Memory B cell (primary cell): Measurements from ENCODE around the gene MFSD6.
"Not testable (repeated sequence)": the region's sequence is repeated elsewhere in the genome, so short reads cannot be mapped to it uniquely, and the experiment has no call there.

Source experiments
- ATAC-seq: fragments of 150-1000 bp; cut with Tn5 transposase; 2 replicates; pipeline ENCODE4 v1.10.0; 2021; ENCODE audit warnings: low read depth, mild to moderate bottlenecking, moderate library complexity
- DNase-seq, 2 donors: peaks; one replicate each; pipeline ENCODE4 v3.0.0; 2022; ENCODE audit warnings: low spot score in 2 of 2
- H3K27ac Mint-ChIP-seq: one replicate; pipeline ENCODE4 v1.8.0; 2022; ENCODE audit warnings: mild to moderate bottlenecking, moderate library complexity, mixed read lengths
- H3K27me3 Mint-ChIP-seq: one replicate; pipeline ENCODE4 v1.8.0; 2022; ENCODE audit warnings: mixed read lengths
- H3K36me3 Mint-ChIP-seq: one replicate; pipeline ENCODE4 v1.8.0; 2022; ENCODE audit warnings: mild to moderate bottlenecking, mixed read lengths
- H3K4me1 Mint-ChIP-seq: one replicate; pipeline ENCODE4 v1.8.0; 2022; ENCODE audit warnings: mixed read lengths
- H3K4me3 Mint-ChIP-seq: one replicate; pipeline ENCODE4 v1.8.0; 2022; ENCODE audit warnings: mild to moderate bottlenecking, moderate library complexity, mixed read lengths
- H3K9me3 Mint-ChIP-seq: one replicate; pipeline ENCODE4 v1.8.0; 2022; ENCODE audit warnings: mixed read lengths

MFSD6 gene

GRCh38 chr2:190499273-190499672 lies 91.1 kb downstream of the MFSD6 start:
- DNase-seq (no peak), ATAC-seq (no peak)
- Mint-ChIP-seq H3K9me3 (no peaks in the 10 kb centered on the region), H3K27ac (no peak overlapping the region), H3K27me3 (no peaks in the 10 kb centered on the region), H3K4me3 (no peak overlapping the region), H3K4me1 (peaks cover 3% of the 10 kb centered on the region), H3K36me3 (peaks cover 41% of the 10 kb centered on the region)

GRCh38 chr2:190500054-190500502 lies 91.9 kb downstream of the MFSD6 start:
- H3K27me3 Mint-ChIP-seq = no peaks in the 10 kb centered on the region
- H3K4me3 Mint-ChIP-seq = no peak overlapping the region
- H3K27ac Mint-ChIP-seq = no peak overlapping the region
- no peaks in the 10 kb centered on the region for H3K9me3 Mint-ChIP-seq
- DNase-seq = no peak
- H3K4me1 Mint-ChIP-seq = peaks cover 2% of the 10 kb centered on the region
- no peak for ATAC-seq
- H3K36me3 Mint-ChIP-seq = peaks cover 36% of the 10 kb centered on the region

- peaks cover 6% of the 10 kb centered on the region for H3K4me1 Mint-ChIP-seq
- no peaks in the 10 kb centered on the region for H3K9me3 Mint-ChIP-seq
- H3K4me3 Mint-ChIP-seq = no peak overlapping the region
- H3K27me3 Mint-ChIP-seq = no peaks in the 10 kb centered on the region
- DNase-seq (no peak), ATAC-seq (no peak)
- H3K27ac Mint-ChIP-seq = peak overlapping the region; percentile 8
- H3K36me3 Mint-ChIP-seq = peaks cover 33% of the 10 kb centered on the region
These were observed 93.1 kb downstream of the MFSD6 start for GRCh38 chr2:190501231-190501630.

GRCh38 chr2:190501702-190502407 lies 93.7 kb downstream of the MFSD6 start:
- H3K4me1 Mint-ChIP-seq = peaks cover 9% of the 10 kb centered on the region
- ATAC-seq = no peak
- no peak for DNase-seq
- peaks cover 32% of the 10 kb centered on the region for H3K36me3 Mint-ChIP-seq
- H3K27ac Mint-ChIP-seq = peak overlapping the region; percentile 71
- H3K9me3 Mint-ChIP-seq = no peaks in the 10 kb centered on the region
- H3K4me3 Mint-ChIP-seq = no peak overlapping the region
- H3K27me3 Mint-ChIP-seq = no peaks in the 10 kb centered on the region

- Mint-ChIP-seq H3K9me3 (no peaks in the 10 kb centered on the region), H3K4me1 (peaks cover 12% of the 10 kb centered on the region), H3K4me3 (no peak overlapping the region), H3K27me3 (no peaks in the 10 kb centered on the region), H3K27ac (peak overlapping the region; percentile 80), H3K36me3 (peaks cover 32% of the 10 kb centered on the region)
- no peak for ATAC-seq
- no peak for DNase-seq
These were observed 94.9 kb downstream of the MFSD6 start for GRCh38 chr2:190503088-190503487.

- Mint-ChIP-seq H3K4me1 (peaks cover 12% of the 10 kb centered on the region), H3K27me3 (no peaks in the 10 kb centered on the region), H3K36me3 (peaks cover 28% of the 10 kb centered on the region), H3K27ac (no peak overlapping the region), H3K4me3 (no peak overlapping the region), H3K9me3 (no peaks in the 10 kb centered on the region)
- no peak for ATAC-seq
- no peak for DNase-seq
These were observed 96.8 kb downstream of the MFSD6 start for GRCh38 chr2:190504912-190505311.

GRCh38 chr2:190505696-190506095 lies 97.5 kb downstream of the MFSD6 start:
- H3K27ac Mint-ChIP-seq = peak overlapping the region; percentile 79
- ATAC-seq (no peak), DNase-seq (no peak)
- peaks cover 12% of the 10 kb centered on the region for H3K4me1 Mint-ChIP-seq
- H3K4me3 Mint-ChIP-seq = no peak overlapping the region
- no peaks in the 10 kb centered on the region for H3K27me3 Mint-ChIP-seq
- H3K36me3 Mint-ChIP-seq = peaks cover 24% of the 10 kb centered on the region
- no peaks in the 10 kb centered on the region for H3K9me3 Mint-ChIP-seq

GRCh38 chr2:190506666-190507065 lies 98.5 kb downstream of the MFSD6 start:
- peaks cover 19% of the 10 kb centered on the region for H3K36me3 Mint-ChIP-seq
- H3K27ac Mint-ChIP-seq = peak overlapping the region; percentile 79
- H3K4me1 Mint-ChIP-seq = peaks cover 12% of the 10 kb centered on the region
- ATAC-seq (no peak), DNase-seq (no peak)
- no peaks in the 10 kb centered on the region for H3K9me3 Mint-ChIP-seq
- H3K27me3 Mint-ChIP-seq = no peaks in the 10 kb centered on the region
- no peak overlapping the region for H3K4me3 Mint-ChIP-seq

- H3K36me3 Mint-ChIP-seq = peaks cover 19% of the 10 kb centered on the region
- H3K27ac Mint-ChIP-seq = peak overlapping the region; percentile 79
- H3K9me3 Mint-ChIP-seq = no peaks in the 10 kb centered on the region
- no peak overlapping the region for H3K4me3 Mint-ChIP-seq
- peak; percentile 50 for ATAC-seq
- H3K27me3 Mint-ChIP-seq = no peaks in the 10 kb centered on the region
- DNase-seq = no peak
- peaks cover 12% of the 10 kb centered on the region for H3K4me1 Mint-ChIP-seq
These were observed 99.0 kb downstream of the MFSD6 start for GRCh38 chr2:190507135-190507534.

GRCh38 chr2:190509895-190510294 lies 101.7 kb downstream of the MFSD6 start:
- H3K27me3 Mint-ChIP-seq, H3K27ac Mint-ChIP-seq, DNase-seq, H3K4me3 Mint-ChIP-seq, ATAC-seq, H3K9me3 Mint-ChIP-seq: not testable (repeated sequence)
- Mint-ChIP-seq H3K4me1 (peaks cover 10% of the 10 kb centered on the region), H3K36me3 (peaks cover 11% of the 10 kb centered on the region)

- Mint-ChIP-seq H3K27me3 (no peaks in the 10 kb centered on the region), H3K9me3 (no peaks in the 10 kb centered on the region), H3K36me3 (peaks cover 6% of the 10 kb centered on the region), H3K27ac (no peak overlapping the region), H3K4me1 (peaks cover 8% of the 10 kb centered on the region), H3K4me3 (no peak overlapping the region)
- ATAC-seq = no peak
- DNase-seq = no peak
These were observed 102.9 kb downstream of the MFSD6 start for GRCh38 chr2:190511104-190511503.

GRCh38 chr2:190512539-190513095 lies 104.5 kb downstream of the MFSD6 start:
- no peak overlapping the region for H3K27ac Mint-ChIP-seq
- H3K9me3 Mint-ChIP-seq = no peaks in the 10 kb centered on the region
- no peaks in the 10 kb centered on the region for H3K27me3 Mint-ChIP-seq
- DNase-seq (no peak), ATAC-seq (no peak)
- no peaks in the 10 kb centered on the region for H3K4me1 Mint-ChIP-seq
- H3K4me3 Mint-ChIP-seq = no peak overlapping the region
- peaks cover 5% of the 10 kb centered on the region for H3K36me3 Mint-ChIP-seq

- H3K9me3 Mint-ChIP-seq = no peaks in the 10 kb centered on the region
- H3K4me1 Mint-ChIP-seq = no peaks in the 10 kb centered on the region
- H3K4me3 Mint-ChIP-seq = no peak overlapping the region
- DNase-seq (no peak), ATAC-seq (no peak)
- no peak overlapping the region for H3K27ac Mint-ChIP-seq
- H3K36me3 Mint-ChIP-seq = peaks cover 5% of the 10 kb centered on the region
- H3K27me3 Mint-ChIP-seq = no peaks in the 10 kb centered on the region
These were observed 105.7 kb downstream of the MFSD6 start for GRCh38 chr2:190513877-190514276.

GRCh38 chr2:190514676-190515075 lies 106.5 kb downstream of the MFSD6 start:
- Mint-ChIP-seq H3K4me1 (no peaks in the 10 kb centered on the region), H3K27me3 (no peaks in the 10 kb centered on the region), H3K36me3 (peaks cover 3% of the 10 kb centered on the region), H3K4me3 (no peak overlapping the region), H3K9me3 (no peaks in the 10 kb centered on the region), H3K27ac (no peak overlapping the region)
- DNase-seq (no peak), ATAC-seq (no peak)

GRCh38 chr2:190515687-190516086 lies 107.5 kb downstream of the MFSD6 start:
- Mint-ChIP-seq H3K36me3 (peaks cover 5% of the 10 kb centered on the region), H3K27ac (no peak overlapping the region), H3K4me1 (peaks cover 3% of the 10 kb centered on the region), H3K4me3 (no peak overlapping the region), H3K9me3 (no peaks in the 10 kb centered on the region), H3K27me3 (no peaks in the 10 kb centered on the region)
- DNase-seq = no peak
- ATAC-seq = no peak
